Measurements from ENCODE around the gene OR6C2. TPM values are rescaled to one million over a fixed set of nuclear protein-coding genes. Genes with fewer than 3 reads are reported as not detected.

OR6C2 gene
- total RNA-seq, 1 experiment from 2014 or later: not detected

GRCh38 chr12:55499231-55499630 lies 55.4 kb downstream of the OR6C2 start:
- Mint-ChIP-seq H3K27me3 (ENCODE audit: low read depth) (no peaks in the 10 kb centered on the region; the same call in 1 of the 2 replicates), H3K9me3 (no peaks in the 10 kb centered on the region), H3K27ac (no peak overlapping the region), H3K36me3 (ENCODE audit: insufficient read depth in 1 of 3, low read depth in 3 of 3) (no peaks in the 10 kb centered on the region), H3K4me3 (no peak overlapping the region), H3K4me1 (no peaks in the 10 kb centered on the region)
- Histone ChIP-seq H4K20me1 (ENCODE audit: control insufficient read depth, insufficient read depth, insufficient read length) (no peaks in the 10 kb centered on the region), H3K4me1 (ENCODE audit: insufficient read depth, low read length) (no peaks in the 10 kb centered on the region; the same call in 1 of the 2 replicates), H3K9ac (ENCODE audit: extremely low read depth, insufficient read length, low read length) (no peak overlapping the region), H4K91ac (ENCODE audit: insufficient read length, low read depth, low read length) (no peak overlapping the region), H2BK5ac (ENCODE audit: insufficient read length, low read length) (no peak overlapping the region), H3K79me1 (ENCODE audit: insufficient read depth, low read depth, low read length, poor library complexity, severe bottlenecking) (no peaks in the 10 kb centered on the region), H3K4me2 (ENCODE audit: insufficient read depth, insufficient read length, low read length) (no peak overlapping the region), H4K8ac (replicated peaks; ENCODE audit: insufficient read length, low read depth, low read length) (no peak overlapping the region), H3K18ac (ENCODE audit: insufficient read length, low read depth, low read length) (no peak overlapping the region), H2BK120ac (ENCODE audit: low read depth, low read length, poor library complexity, severe bottlenecking) (no peak overlapping the region), H3K23ac (ENCODE audit: insufficient read length, low read depth, low read length) (no peak overlapping the region), H4K5ac (ENCODE audit: insufficient read length, low read depth, low read length) (peak overlapping the region; percentile 53), H3K9me3 (ENCODE audit: control insufficient read depth, low read depth, low read length) (no peaks in the 10 kb centered on the region), H3K27me3 (ENCODE audit: insufficient read depth, low read length) (no peaks in the 10 kb centered on the region), H3T11ph (ENCODE audit: low read length) (no peak overlapping the region), H3K27ac (ENCODE audit: insufficient read length, low read depth, low read length) (no peak overlapping the region), H3K79me2 (ENCODE audit: insufficient read depth, low read length) (no peaks in the 10 kb centered on the region), H3K14ac (ENCODE audit: insufficient read depth, low read length) (no peak overlapping the region; the same call in 1 of the 2 replicates), H2BK15ac (ENCODE audit: low read depth, low read length) (no peak overlapping the region), H3K56ac (ENCODE audit: insufficient read length, low read depth, low read length) (no peak overlapping the region), H3K23me2 (ENCODE audit: insufficient read length, low read depth, low read length, poor library complexity, severe bottlenecking) (no peaks in the 10 kb centered on the region), H3K4ac (ENCODE audit: low read depth, low read length) (no peak overlapping the region), H2AK5ac (ENCODE audit: insufficient read length, low read length) (no peak overlapping the region), H2BK20ac (ENCODE audit: low read depth, low read length, poor library complexity, severe bottlenecking) (no peak overlapping the region), H2BK12ac (ENCODE audit: insufficient read length, low read depth, low read length) (no peak overlapping the region), H2AFZ (ENCODE audit: low read length) (no peak overlapping the region)
- DNase-seq: no peak
- TF ChIP-seq CTCF (conservative IDR thresholded peaks at IDR 0.05): no peak
- WGBS (ENCODE audit: extremely low coverage, insufficient read length, low lambda C conversion rate): no CpG with 5 or more reads among the region's 4 CpGs
